ENCODE measurements around the gene ACKR4.
"Not testable (repeated sequence)": the region's sequence is repeated elsewhere in the genome, so short reads cannot be mapped to it uniquely, and the experiment has no call there.

ACKR4 gene

DNA sequence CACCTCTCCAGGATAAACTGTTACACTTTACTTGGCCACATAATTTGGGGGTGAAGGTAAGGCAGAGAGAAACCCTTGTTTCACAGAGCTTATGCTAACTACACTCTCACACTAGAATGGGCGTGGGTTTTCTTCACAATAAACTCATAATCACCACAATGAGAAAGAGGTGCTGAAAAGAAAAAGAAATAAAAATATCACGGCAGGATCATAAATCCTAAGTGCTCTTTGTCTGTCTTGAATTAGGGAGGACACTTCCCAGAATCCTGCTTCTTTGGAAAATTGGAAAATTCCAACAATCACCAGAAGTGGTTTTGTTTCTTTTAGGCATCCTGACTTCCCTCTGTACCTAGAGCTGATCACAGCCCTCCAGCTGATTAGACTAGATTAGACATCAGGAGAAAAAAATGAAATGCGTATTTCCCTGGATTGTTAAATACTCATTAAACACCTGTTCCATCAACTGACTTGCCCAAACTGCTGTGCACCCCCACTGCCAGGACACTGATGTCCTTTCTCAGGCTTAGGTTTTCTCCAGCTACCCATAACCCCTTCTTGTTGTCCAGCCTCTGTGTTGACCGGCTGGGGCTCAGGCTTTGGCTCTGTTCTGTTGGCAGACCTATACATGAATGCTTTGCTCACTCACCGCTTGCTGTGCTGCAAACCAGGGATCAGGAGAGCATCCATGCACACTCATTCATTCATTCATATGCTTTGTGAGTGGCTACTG is 41.6 kb upstream of the ACKR4 start:
- TF ChIP-seq, protein P1, sequence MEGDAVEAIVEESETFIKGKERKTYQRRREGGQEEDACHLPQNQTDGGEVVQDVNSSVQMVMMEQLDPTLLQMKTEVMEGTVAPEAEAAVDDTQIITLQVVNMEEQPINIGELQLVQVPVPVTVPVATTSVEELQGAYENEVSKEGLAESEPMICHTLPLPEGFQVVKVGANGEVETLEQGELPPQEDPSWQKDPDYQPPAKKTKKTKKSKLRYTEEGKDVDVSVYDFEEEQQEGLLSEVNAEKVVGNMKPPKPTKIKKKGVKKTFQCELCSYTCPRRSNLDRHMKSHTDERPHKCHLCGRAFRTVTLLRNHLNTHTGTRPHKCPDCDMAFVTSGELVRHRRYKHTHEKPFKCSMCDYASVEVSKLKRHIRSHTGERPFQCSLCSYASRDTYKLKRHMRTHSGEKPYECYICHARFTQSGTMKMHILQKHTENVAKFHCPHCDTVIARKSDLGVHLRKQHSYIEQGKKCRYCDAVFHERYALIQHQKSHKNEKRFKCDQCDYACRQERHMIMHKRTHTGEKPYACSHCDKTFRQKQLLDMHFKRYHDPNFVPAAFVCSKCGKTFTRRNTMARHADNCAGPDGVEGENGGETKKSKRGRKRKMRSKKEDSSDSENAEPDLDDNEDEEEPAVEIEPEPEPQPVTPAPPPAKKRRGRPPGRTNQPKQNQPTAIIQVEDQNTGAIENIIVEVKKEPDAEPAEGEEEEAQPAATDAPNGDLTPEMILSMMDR (IDR thresholded peaks at IDR 0.05) = no peak
- no peak for TF ChIP-seq ZFX (IDR thresholded peaks at IDR 0.05; ENCODE audit: borderline replicate concordance)
- H3K27ac ChIP-seq = no peak overlapping the region

DNA sequence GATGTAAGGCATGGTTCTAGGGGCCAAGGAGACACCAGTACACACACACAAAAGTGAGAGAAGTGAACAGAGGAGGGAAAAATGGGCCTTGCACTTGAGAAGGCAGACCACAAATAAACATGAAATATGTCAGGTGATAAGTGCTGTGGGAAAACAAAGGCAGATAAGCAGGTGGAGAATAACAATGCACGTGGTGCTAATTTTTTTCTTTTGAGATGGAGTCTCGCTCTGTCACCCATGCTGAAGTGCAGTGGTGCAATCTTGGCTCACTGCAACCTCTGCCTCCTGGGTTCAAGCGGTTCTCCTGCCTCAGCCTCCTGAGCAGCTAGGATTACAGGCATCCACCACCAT is 41.1 kb upstream of the ACKR4 start:
- H3K27ac ChIP-seq = not testable (repeated sequence)

DNA sequence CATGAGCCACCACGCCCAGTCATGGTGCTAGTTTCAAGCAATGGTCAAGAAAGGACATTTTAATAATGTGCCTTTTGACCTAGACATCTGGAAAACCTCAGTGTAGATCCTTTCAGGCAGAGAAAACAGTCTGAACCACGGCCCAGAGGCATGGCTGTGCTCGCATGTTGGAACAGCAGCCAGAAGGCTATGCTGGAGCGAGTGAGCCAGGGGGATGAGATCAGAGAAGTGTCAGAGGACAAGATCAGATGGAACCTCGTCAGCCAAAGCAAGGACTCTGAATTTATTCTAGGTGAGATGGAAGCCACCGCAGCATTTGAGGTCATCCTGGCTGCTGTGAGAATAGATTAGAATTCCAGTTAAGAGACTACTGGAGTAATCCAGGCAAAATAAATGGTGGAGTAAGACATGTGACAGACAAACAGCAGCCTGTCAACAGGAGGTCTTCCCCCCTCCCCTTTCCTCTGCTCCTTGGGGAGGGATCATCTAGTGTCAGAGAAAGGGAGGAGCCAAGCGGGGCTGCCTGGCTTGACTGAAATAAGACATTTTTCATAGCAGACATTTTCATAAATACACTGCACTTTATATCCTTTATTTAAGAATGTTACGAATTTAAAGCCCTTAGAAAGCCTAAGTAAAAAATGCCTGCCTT is 40.4 kb upstream of the ACKR4 start:
- H3K27ac ChIP-seq = no peak overlapping the region
- TF ChIP-seq, protein P1 (IDR thresholded peaks at IDR 0.05) = no peak
- TF ChIP-seq ZFX (IDR thresholded peaks at IDR 0.05; ENCODE audit: borderline replicate concordance) = no peak

DNA sequence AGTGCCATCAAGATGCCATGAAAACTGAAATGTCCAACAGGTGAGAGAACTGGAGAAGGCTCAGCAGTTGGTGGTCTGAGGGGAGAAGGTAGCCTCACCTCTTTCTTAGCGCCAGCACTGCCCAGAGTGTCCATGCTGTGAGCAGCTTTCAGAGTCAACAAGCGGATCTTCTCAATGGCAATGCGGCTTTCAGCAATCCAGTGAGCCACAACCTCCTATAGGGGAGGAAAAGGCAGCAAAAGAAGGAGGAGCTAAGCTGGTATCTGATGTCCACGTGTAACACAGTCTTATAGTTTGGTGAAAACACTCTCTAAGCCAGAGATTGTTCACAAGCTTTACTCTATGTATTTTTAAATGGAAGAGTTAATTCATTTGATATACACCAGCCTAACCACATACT is 36.1 kb upstream of the ACKR4 start:
- TF ChIP-seq, protein P1 (IDR thresholded peaks at IDR 0.05) = no peak
- TF ChIP-seq ZFX (IDR thresholded peaks at IDR 0.05; ENCODE audit: borderline replicate concordance) = no peak
- no peak overlapping the region for H3K27ac ChIP-seq

DNA sequence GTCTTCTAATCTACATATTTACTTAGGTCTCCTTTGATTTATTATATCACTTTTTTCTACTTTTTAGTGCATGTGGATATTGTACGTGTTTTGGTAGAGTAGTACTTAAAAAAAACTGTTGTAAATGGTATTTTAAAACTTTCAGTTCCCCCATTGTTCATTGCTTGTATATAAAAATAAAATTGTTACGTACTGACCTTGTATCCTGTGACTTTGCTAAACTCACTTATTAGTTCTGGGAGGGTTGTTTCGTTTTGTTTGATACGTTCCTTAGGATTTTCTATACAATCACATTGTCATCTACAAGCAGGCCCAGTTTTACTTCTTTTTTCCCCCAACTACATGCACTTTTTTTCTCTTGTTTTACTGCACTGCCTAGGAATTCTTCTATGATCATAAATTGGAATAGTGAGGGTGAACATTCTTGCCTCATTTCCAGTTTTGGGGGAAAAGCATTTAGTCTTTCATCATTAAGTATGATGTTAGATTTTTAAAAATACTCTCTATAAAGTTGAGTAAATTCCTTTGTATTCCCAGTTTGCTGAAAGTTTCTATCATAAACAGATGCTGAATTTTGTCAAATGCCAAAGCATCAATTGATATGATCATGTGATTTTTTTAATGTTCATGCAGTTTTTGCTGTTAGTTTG is 33.5 kb upstream of the ACKR4 start:
- H3K27ac ChIP-seq = no peak overlapping the region
- no peak for TF ChIP-seq ZFX (IDR thresholded peaks at IDR 0.05; ENCODE audit: borderline replicate concordance)
- TF ChIP-seq, protein P1 (IDR thresholded peaks at IDR 0.05) = no peak

DNA sequence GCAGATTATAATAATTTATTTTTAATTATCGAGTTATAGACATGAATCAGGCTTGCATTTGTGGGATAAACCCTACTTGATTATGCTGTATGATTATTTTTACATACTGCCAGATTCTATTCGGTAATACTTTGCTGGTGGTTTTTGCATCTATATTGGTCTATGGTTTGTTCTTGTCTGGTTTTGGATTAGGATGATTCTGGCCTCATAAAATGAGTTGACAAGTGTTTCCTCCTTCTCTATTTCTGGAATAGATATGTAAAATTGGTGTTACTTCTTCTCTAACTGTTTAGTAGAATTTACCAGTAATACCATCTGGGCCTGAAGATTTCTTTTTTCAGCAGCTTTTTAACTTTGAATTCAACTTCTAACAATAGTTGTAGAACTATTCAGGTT is 33.0 kb upstream of the ACKR4 start:
- no peak overlapping the region for H3K27ac ChIP-seq

DNA sequence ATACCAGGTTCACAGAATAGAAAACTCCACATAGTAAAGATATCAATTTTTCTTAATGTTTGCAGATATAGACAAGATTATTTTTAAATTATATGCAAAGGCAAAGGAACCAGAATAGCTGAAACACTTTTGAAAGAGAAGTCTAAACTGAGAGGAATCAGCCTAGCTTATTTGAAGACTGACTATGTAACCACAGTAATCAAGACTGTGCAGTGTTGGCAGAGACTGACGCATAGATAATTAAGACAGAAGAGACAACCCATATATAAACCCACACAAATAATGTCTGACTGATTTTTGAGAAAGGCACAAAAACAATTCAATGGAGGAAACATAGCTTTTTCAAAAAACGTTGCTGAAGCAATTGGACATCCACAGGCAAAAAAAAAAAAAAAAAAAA is 28.6 kb upstream of the ACKR4 start:
- TF ChIP-seq ZFX (IDR thresholded peaks at IDR 0.05; ENCODE audit: borderline replicate concordance) = no peak
- TF ChIP-seq, protein P1 (IDR thresholded peaks at IDR 0.05) = no peak
- H3K27ac ChIP-seq = no peak overlapping the region

More for the DNA sequence above, 33.0 kb upstream of the ACKR4 start:
- TF ChIP-seq, protein P1 (IDR thresholded peaks at IDR 0.05) = no peak
- no peak for TF ChIP-seq ZFX (IDR thresholded peaks at IDR 0.05; ENCODE audit: borderline replicate concordance)

Measured in 22Rv1 (cell line).